Femur (tissue), 1 donor: ENCODE measurements around the gene TOR1AIP1.

Experiments used
- DNase-seq: peaks from one replicate; pipeline ENCODE4 v3.0.0-alpha.2; 2017

Gene TOR1AIP1

GRCh38 chr1:179883040-179883744 lies 1.1 kb downstream of the TOR1AIP1 start:
- DNase-seq: no peak

- DNase-seq: no peak
Observed at GRCh38 chr1:179883745-179884138, 1.7 kb downstream of the TOR1AIP1 start.

GRCh38 chr1:179888071-179888470 lies 6.0 kb downstream of the TOR1AIP1 start:
- DNase-seq: no peak

- DNase-seq: no peak
Observed at GRCh38 chr1:179889589-179889988, 7.5 kb downstream of the TOR1AIP1 start.

- DNase-seq: no peak
Observed at GRCh38 chr1:179910934-179911333, 28.8 kb downstream of the TOR1AIP1 start.

- DNase-seq: no peak
Observed at GRCh38 chr1:179911812-179912211, 29.7 kb downstream of the TOR1AIP1 start.

GRCh38 chr1:179917601-179918429 lies 35.7 kb downstream of the TOR1AIP1 start:
- DNase-seq: no peak

GRCh38 chr1:179921472-179921871 lies 39.4 kb downstream of the TOR1AIP1 start:
- no peak for DNase-seq

GRCh38 chr1:179921981-179922872 lies 40.1 kb downstream of the TOR1AIP1 start:
- DNase-seq: no peak

- DNase-seq: no peak
Observed at GRCh38 chr1:179923029-179923428, 40.9 kb downstream of the TOR1AIP1 start.

- DNase-seq: no peak
Observed at GRCh38 chr1:179924268-179924667, 42.2 kb downstream of the TOR1AIP1 start.

- DNase-seq: no peak
Observed at GRCh38 chr1:179925302-179925701, 43.2 kb downstream of the TOR1AIP1 start.

GRCh38 chr1:179925922-179926849 lies 44.1 kb downstream of the TOR1AIP1 start:
- DNase-seq: no peak

GRCh38 chr1:179926850-179927205 lies 44.7 kb downstream of the TOR1AIP1 start:
- DNase-seq: no peak

GRCh38 chr1:179929955-179930798 lies 48.1 kb downstream of the TOR1AIP1 start:
- no peak for DNase-seq

GRCh38 chr1:179930867-179931266 lies 48.8 kb downstream of the TOR1AIP1 start:
- DNase-seq: no peak

GRCh38 chr1:179933219-179933618 lies 51.1 kb downstream of the TOR1AIP1 start:
- no peak for DNase-seq

GRCh38 chr1:179935909-179936496 lies 53.9 kb downstream of the TOR1AIP1 start:
- no peak for DNase-seq

- DNase-seq: no peak
Observed at GRCh38 chr1:179937668-179938254, 55.7 kb downstream of the TOR1AIP1 start.

- no peak for DNase-seq
Observed at GRCh38 chr1:179938752-179939151, 56.7 kb downstream of the TOR1AIP1 start.
